ENCODE results near the gene C8G. TPM values are rescaled to one million over a fixed set of nuclear protein-coding genes. Genes with fewer than 3 reads are reported as not detected.

The C8G gene
- total and polyA plus RNA-seq, 2 of the 13 experiments (the other 11 are each of a cell fraction or from before 2014, with no cell fraction given), result 4.9 to 12.8 TPM

- TF ChIP-seq ZBED4 (CRISPR knock-in tag; IDR thresholded peaks at IDR 0.05; ENCODE audit: borderline replicate concordance) (peak; percentile 96), ZNF704 (CRISPR knock-in tag; IDR thresholded peaks at IDR 0.05; ENCODE audit: borderline replicate concordance) (no peak), MED1 (CRISPR knock-in tag; IDR thresholded peaks at IDR 0.05) (peak; percentile 47), SALL1 (CRISPR knock-in tag; IDR thresholded peaks at IDR 0.05) (peak; percentile 51; the same call in 1 of the 2 replicates), ATM (IDR thresholded peaks at IDR 0.05; ENCODE audit: borderline replicate concordance) (no peak), ZNF891 (CRISPR knock-in tag; IDR thresholded peaks at IDR 0.05) (peak; percentile 83), ZNF383 (CRISPR knock-in tag; IDR thresholded peaks at IDR 0.05; ENCODE audit: borderline replicate concordance) (no peak), FOXA1 (IDR thresholded peaks at IDR 0.05) (no peak), FOXA1 (CRISPR knock-in tag; IDR thresholded peaks at IDR 0.05) (no peak), ZNF430 (CRISPR knock-in tag; IDR thresholded peaks at IDR 0.05) (peak; percentile 20; the same call in 1 of the 2 replicates), SRSF1 (optimal IDR thresholded peaks at IDR 0.05; ENCODE audit: low read depth, low read length) (peak; percentile 65), MIER2 (CRISPR knock-in tag; IDR thresholded peaks at IDR 0.05) (peak; percentile 32; the same call in 1 of the 2 replicates), MEIS1 (CRISPR knock-in tag; IDR thresholded peaks at IDR 0.05; ENCODE audit: borderline replicate concordance) (0 out of 2 replicates have a peak, but pooled peaks have one; percentile 43), JARID2 (CRISPR knock-in tag; IDR thresholded peaks at IDR 0.05; ENCODE audit: insufficient replicate concordance) (no peak), ZNF264 (CRISPR knock-in tag; IDR thresholded peaks at IDR 0.05) (peak; percentile 46; the same call in 1 of the 2 replicates)
- TF ChIP-seq, protein P1, sequence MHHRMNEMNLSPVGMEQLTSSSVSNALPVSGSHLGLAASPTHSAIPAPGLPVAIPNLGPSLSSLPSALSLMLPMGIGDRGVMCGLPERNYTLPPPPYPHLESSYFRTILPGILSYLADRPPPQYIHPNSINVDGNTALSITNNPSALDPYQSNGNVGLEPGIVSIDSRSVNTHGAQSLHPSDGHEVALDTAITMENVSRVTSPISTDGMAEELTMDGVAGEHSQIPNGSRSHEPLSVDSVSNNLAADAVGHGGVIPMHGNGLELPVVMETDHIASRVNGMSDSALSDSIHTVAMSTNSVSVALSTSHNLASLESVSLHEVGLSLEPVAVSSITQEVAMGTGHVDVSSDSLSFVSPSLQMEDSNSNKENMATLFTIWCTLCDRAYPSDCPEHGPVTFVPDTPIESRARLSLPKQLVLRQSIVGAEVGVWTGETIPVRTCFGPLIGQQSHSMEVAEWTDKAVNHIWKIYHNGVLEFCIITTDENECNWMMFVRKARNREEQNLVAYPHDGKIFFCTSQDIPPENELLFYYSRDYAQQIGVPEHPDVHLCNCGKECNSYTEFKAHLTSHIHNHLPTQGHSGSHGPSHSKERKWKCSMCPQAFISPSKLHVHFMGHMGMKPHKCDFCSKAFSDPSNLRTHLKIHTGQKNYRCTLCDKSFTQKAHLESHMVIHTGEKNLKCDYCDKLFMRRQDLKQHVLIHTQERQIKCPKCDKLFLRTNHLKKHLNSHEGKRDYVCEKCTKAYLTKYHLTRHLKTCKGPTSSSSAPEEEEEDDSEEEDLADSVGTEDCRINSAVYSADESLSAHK (CRISPR knock-in tag; IDR thresholded peaks at IDR 0.05; ENCODE audit: borderline replicate concordance), result no peak
- TF ChIP-seq, protein P2, sequence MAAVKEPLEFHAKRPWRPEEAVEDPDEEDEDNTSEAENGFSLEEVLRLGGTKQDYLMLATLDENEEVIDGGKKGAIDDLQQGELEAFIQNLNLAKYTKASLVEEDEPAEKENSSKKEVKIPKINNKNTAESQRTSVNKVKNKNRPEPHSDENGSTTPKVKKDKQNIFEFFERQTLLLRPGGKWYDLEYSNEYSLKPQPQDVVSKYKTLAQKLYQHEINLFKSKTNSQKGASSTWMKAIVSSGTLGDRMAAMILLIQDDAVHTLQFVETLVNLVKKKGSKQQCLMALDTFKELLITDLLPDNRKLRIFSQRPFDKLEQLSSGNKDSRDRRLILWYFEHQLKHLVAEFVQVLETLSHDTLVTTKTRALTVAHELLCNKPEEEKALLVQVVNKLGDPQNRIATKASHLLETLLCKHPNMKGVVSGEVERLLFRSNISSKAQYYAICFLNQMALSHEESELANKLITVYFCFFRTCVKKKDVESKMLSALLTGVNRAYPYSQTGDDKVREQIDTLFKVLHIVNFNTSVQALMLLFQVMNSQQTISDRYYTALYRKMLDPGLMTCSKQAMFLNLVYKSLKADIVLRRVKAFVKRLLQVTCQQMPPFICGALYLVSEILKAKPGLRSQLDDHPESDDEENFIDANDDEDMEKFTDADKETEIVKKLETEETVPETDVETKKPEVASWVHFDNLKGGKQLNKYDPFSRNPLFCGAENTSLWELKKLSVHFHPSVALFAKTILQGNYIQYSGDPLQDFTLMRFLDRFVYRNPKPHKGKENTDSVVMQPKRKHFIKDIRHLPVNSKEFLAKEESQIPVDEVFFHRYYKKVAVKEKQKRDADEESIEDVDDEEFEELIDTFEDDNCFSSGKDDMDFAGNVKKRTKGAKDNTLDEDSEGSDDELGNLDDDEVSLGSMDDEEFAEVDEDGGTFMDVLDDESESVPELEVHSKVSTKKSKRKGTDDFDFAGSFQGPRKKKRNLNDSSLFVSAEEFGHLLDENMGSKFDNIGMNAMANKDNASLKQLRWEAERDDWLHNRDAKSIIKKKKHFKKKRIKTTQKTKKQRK (IDR thresholded peaks at IDR 0.05; ENCODE audit: low read length), result no peak
- TF ChIP-seq, protein P3, sequence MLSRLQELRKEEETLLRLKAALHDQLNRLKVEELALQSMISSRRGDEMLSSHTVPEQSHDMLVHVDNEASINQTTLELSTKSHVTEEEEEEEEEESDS (CRISPR knock-in tag; IDR thresholded peaks at IDR 0.05; ENCODE audit: borderline replicate concordance), result no peak
These were observed 5.0 kb downstream of the C8G start (continued) for GRCh38 chr9:136949817-136950655.
